ENCODE data around the gene LRRTM2.

- TF ChIP-seq, protein P1, sequence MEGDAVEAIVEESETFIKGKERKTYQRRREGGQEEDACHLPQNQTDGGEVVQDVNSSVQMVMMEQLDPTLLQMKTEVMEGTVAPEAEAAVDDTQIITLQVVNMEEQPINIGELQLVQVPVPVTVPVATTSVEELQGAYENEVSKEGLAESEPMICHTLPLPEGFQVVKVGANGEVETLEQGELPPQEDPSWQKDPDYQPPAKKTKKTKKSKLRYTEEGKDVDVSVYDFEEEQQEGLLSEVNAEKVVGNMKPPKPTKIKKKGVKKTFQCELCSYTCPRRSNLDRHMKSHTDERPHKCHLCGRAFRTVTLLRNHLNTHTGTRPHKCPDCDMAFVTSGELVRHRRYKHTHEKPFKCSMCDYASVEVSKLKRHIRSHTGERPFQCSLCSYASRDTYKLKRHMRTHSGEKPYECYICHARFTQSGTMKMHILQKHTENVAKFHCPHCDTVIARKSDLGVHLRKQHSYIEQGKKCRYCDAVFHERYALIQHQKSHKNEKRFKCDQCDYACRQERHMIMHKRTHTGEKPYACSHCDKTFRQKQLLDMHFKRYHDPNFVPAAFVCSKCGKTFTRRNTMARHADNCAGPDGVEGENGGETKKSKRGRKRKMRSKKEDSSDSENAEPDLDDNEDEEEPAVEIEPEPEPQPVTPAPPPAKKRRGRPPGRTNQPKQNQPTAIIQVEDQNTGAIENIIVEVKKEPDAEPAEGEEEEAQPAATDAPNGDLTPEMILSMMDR (IDR thresholded peaks at IDR 0.05): no peak
- no peak for TF ChIP-seq EZH2 (IDR thresholded peaks at IDR 0.05; ENCODE audit: borderline replicate concordance, insufficient read depth, low read depth, low read length, poor library complexity, severe bottlenecking)
Measured at GRCh38 chr5:138840103-138840502, 35.0 kb downstream of the LRRTM2 start.
